Measurements from ENCODE around the gene CDC23. TPM values are rescaled to one million over a fixed set of nuclear protein-coding genes. Genes with fewer than 3 reads are reported as not detected.
"Not testable (repeated sequence)": the region's sequence is repeated elsewhere in the genome, so short reads cannot be mapped to it uniquely, and the experiment has no call there.

The CDC23 gene
- polyA plus RNA-seq, 3 donors: 62.1 to 67.3 (median 65.4) TPM

- not testable (repeated sequence) for DNase-seq (ENCODE audit: low read depth in 3 of 3, low spot score in 2 of 3)
These were observed 69.5 kb downstream of the CDC23 start for GRCh38 chr5:138143578-138143977.

- no peak for DNase-seq (ENCODE audit: low read depth in 3 of 3, low spot score in 2 of 3)
These were observed 71.4 kb downstream of the CDC23 start for GRCh38 chr5:138141734-138142133.

- no peak for DNase-seq (ENCODE audit: low read depth in 3 of 3, low spot score in 2 of 3)
These were observed 72.9 kb downstream of the CDC23 start for GRCh38 chr5:138140268-138140667.

- DNase-seq (ENCODE audit: low read depth in 3 of 3, low spot score in 2 of 3): no peak
These were observed 73.4 kb downstream of the CDC23 start for GRCh38 chr5:138139781-138140090.

- DNase-seq (ENCODE audit: low read depth in 3 of 3, low spot score in 2 of 3): peak; percentile 57 to 67 (median 60)
These were observed 74.0 kb downstream of the CDC23 start, which contains the start of gene NME5 for GRCh38 chr5:138138949-138139780. Gene NME5, minus strand, starts transcription at chr5:138139428. Its CDS starts 648 bp downstream, at chr5:138138780.

Other genes with a start within 250 kb of the CDC23 start
- 10 to 100 TPM; 52.5 to 56.2 (median 52.8) TPM for gene FAM13B, start 180.2 kb downstream of the CDC23 start, polyA plus RNA-seq (ENCODE audit: insufficient read length in 3 of 3)
- gene WNT8A, start 129.3 kb downstream of the CDC23 start, polyA plus RNA-seq (ENCODE audit: insufficient read length in 3 of 3): under 1 TPM in 2 of 3 donors, not detected in 1; 0.10 to 0.27 TPM
- 10 to 100 TPM; 22.7 to 24.9 (median 23.3) TPM for gene NME5, start 73.9 kb downstream of the CDC23 start, polyA plus RNA-seq (ENCODE audit: insufficient read length in 3 of 3)
- 100 to 1,000 TPM; 118 to 139 (median 127) TPM for gene BRD8, start 34.7 kb downstream of the CDC23 start, polyA plus RNA-seq (ENCODE audit: insufficient read length in 3 of 3)
- gene KIF20A, start 34.2 kb downstream of the CDC23 start, polyA plus RNA-seq (ENCODE audit: insufficient read length in 3 of 3): 10 to 100 TPM; 44.0 to 47.8 (median 47.0) TPM
- gene GFRA3, start 61.3 kb upstream of the CDC23 start, polyA plus RNA-seq (ENCODE audit: insufficient read length in 3 of 3): 1 to 10 TPM; 2.3 to 3.8 (median 3.6) TPM
- gene CDC25C, start 118.5 kb upstream of the CDC23 start, polyA plus RNA-seq (ENCODE audit: insufficient read length in 3 of 3): 1 to 10 TPM; 6.8 to 8.4 (median 7.8) TPM
- gene FAM53C, start 124.9 kb upstream of the CDC23 start, polyA plus RNA-seq (ENCODE audit: insufficient read length in 3 of 3): 10 to 100 TPM; 29.3 to 31.1 (median 29.7) TPM
- gene KDM3B, start 139.4 kb upstream of the CDC23 start, polyA plus RNA-seq (ENCODE audit: insufficient read length in 3 of 3): 100 to 1,000 TPM in 1 of 3 donors, 10 to 100 TPM in 2; 96.6 to 102 (median 98.6) TPM
- 10 to 100 TPM in 1 of 3 donors, 1 to 10 TPM in 2; 7.2 to 10.9 (median 8.2) TPM for gene REEP2, start 225.7 kb upstream of the CDC23 start, polyA plus RNA-seq (ENCODE audit: insufficient read length in 3 of 3)

Data from right renal cortex interstitium (tissue), 3 donors.